Activated CD4-positive, alpha-beta T cell treated with anti-CD3 and anti-CD28 coated beads, Interleukin-2, amount 10 ng/mL, durations not matched to agents 7 days and 5 days (primary cell): ENCODE results near the gene USP20. TPM values are rescaled to one million over a fixed set of nuclear protein-coding genes. Genes with fewer than 3 reads are reported as not detected.
A peak's percentile ranks its signal among the peaks of the same experiment; 100 is the strongest.

Experiments used
- CTCF ChIA-PET: fragments of 350-600 bp; sonication (Branson Sonifier 250); formaldehyde crosslinking; loops from one replicate; lab custom pipeline; 2021; ENCODE audit warnings: antibody characterized with exemption; lab: Charles Lee
- POLR2A ChIA-PET: fragments of 350-600 bp; sonication (Branson Sonifier 250); formaldehyde crosslinking; loops from one replicate; lab custom pipeline; 2021; ENCODE audit warnings: antibody characterized with exemption; lab: Charles Lee
- DNase-seq: peaks from one replicate; pipeline ENCODE4 v3.0.0-alpha.2; 2020
- H3K27ac Mint-ChIP-seq: one replicate; pipeline ENCODE4 v1.8.0; 2021; ENCODE audit warnings: mild to moderate bottlenecking, moderate library complexity, mixed read lengths
- H3K27me3 Mint-ChIP-seq: one replicate; pipeline ENCODE4 v1.8.0; 2021; ENCODE audit warnings: mixed read lengths
- H3K36me3 Mint-ChIP-seq: one replicate; pipeline ENCODE4 v1.8.0; 2021; ENCODE audit warnings: low read depth, mixed read lengths
- H3K4me1 Mint-ChIP-seq: one replicate; pipeline ENCODE4 v1.8.0; 2021; ENCODE audit warnings: mixed read lengths
- H3K4me3 Mint-ChIP-seq: one replicate; pipeline ENCODE4 v1.8.0; 2021; ENCODE audit warnings: mild to moderate bottlenecking, moderate library complexity, mixed read lengths
- H3K9me3 Mint-ChIP-seq: one replicate; pipeline ENCODE4 v1.8.0; 2021; ENCODE audit warnings: mixed read lengths
- total RNA-seq, 2 experiments: library from RNA; stranded (reverse); gene quantifications; one replicate each; pipeline ENCODE4 v1.2.3, GENCODE V29; 2021

The USP20 gene
- total RNA-seq, 2 experiments from 2014 or later = 90.8 to 105 TPM

DNA sequence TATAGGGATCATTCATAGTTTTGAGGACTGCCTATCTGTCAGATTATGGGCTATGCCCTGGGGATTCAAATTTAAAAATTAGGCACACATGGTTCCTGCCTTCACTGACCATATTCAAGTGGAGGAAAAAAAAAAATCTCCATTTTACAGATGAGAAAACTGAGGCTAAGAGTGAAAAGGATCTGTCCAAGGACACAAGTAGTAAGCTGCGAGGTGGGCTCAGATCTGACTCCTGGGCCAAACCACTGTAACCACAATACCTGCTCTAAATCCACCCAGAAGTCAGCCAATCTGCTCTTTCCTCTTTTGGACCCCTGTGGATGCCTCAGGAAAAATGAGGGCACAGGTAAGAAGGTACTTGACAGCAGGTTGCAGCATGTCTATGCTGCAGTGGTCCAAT, 8.5 kb upstream of the USP20 start:
- no peaks in the 10 kb centered on the region for H3K27me3 Mint-ChIP-seq
- CTCF ChIA-PET = interaction anchor here (0.6 to 0.7 kb wide), 2 partner anchors 37 to 61 kb away, joined by 3 read pairs; no protein-coding TSS in a partner anchor
- H3K36me3 Mint-ChIP-seq = peaks cover 40% of the 10 kb centered on the region

DNA sequence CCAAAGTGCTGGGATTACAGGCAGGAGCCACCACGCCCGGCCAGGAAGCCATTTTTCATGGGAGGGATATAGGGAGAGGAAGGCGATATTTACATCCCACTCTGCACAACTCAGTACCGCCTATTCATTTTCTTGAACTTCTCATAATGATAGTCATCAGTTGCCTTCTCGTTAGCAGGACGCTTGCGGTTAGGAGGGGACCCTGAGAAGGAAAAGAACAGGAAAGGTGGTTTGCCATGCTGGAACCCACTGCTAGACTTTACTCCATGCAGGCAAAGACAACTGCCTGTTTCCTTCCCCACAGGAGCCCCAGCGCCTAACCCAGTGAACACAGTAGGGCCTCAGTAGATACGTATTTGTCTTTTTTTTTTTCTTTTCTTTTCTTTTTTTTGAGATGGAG, 7.2 kb upstream of the USP20 start:
- H3K4me3 Mint-ChIP-seq = no peak overlapping the region
- H3K9me3 Mint-ChIP-seq = no peaks in the 10 kb centered on the region
- POLR2A ChIA-PET = no interaction called here
- H3K4me1 Mint-ChIP-seq = peaks cover 17% of the 10 kb centered on the region
- peaks cover 36% of the 10 kb centered on the region for H3K36me3 Mint-ChIP-seq
- H3K27ac Mint-ChIP-seq = peak overlapping the region; percentile 19
- no peaks in the 10 kb centered on the region for H3K27me3 Mint-ChIP-seq
- no peak for DNase-seq
- CTCF ChIA-PET = no interaction called here

More for the DNA sequence above, 8.5 kb upstream of the USP20 start:
- no peak for DNase-seq
- no peak overlapping the region for H3K27ac Mint-ChIP-seq
- H3K4me3 Mint-ChIP-seq = no peak overlapping the region
- H3K4me1 Mint-ChIP-seq = peaks cover 24% of the 10 kb centered on the region
- H3K9me3 Mint-ChIP-seq = no peaks in the 10 kb centered on the region
- POLR2A ChIA-PET = no interaction called here

DNA sequence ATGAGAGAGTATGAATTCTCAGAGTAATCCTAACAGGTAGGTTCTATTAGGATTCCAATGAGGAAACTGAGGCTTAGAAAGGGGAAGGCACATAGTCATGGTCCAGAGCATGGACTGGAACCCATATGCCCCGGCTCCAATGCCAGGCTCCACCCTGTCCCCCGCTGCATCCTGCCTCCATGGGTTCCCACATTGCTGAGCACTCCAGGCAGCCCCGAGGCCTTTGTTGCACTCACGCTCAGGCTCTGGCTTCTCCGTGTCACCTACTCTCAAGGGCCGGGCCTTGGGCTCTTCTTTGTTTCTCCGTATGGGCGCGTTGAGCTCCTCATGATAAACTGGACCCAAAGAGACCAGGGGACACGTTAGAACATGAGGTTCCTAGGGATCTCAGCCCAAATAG, 6.3 kb upstream of the USP20 start:
- Mint-ChIP-seq H3K27me3 (no peaks in the 10 kb centered on the region), H3K27ac (no peak overlapping the region), H3K9me3 (no peaks in the 10 kb centered on the region), H3K4me3 (no peak overlapping the region), H3K36me3 (peaks cover 43% of the 10 kb centered on the region), H3K4me1 (peaks cover 26% of the 10 kb centered on the region)
- POLR2A ChIA-PET = no interaction called here
- no peak for DNase-seq
- CTCF ChIA-PET = no interaction called here

DNA sequence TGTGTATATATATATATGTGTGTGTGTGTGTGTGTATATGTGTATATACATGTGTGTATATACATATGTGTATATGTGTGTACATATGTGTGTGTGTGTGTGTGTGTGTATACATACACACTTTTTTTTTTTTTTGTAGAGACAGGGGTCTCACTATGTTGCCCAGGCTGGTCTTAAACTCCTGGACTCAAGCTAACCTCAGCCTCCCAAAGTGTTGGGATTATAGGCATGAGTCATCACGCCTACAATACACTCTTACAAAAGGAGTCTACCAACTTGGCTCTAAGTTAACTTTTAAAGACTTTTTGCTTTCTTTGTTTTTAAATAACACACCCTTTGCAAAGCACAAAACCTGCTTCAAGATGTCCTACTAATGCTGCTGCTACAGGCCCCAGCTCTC, 2.3 kb upstream of the USP20 start:
- Mint-ChIP-seq H3K36me3 (peaks cover 67% of the 10 kb centered on the region), H3K9me3 (no peaks in the 10 kb centered on the region), H3K27ac (no peak overlapping the region), H3K4me3 (peak overlapping the region; percentile 91), H3K27me3 (no peaks in the 10 kb centered on the region), H3K4me1 (peaks cover 44% of the 10 kb centered on the region)
- POLR2A ChIA-PET = no interaction called here
- CTCF ChIA-PET = interaction anchor here (1.3 to 1.7 kb wide), 3 partner anchors 12 to 52 kb away, joined by 3 to 5 read pairs (median 4); no protein-coding TSS in a partner anchor
- no peak for DNase-seq

DNA sequence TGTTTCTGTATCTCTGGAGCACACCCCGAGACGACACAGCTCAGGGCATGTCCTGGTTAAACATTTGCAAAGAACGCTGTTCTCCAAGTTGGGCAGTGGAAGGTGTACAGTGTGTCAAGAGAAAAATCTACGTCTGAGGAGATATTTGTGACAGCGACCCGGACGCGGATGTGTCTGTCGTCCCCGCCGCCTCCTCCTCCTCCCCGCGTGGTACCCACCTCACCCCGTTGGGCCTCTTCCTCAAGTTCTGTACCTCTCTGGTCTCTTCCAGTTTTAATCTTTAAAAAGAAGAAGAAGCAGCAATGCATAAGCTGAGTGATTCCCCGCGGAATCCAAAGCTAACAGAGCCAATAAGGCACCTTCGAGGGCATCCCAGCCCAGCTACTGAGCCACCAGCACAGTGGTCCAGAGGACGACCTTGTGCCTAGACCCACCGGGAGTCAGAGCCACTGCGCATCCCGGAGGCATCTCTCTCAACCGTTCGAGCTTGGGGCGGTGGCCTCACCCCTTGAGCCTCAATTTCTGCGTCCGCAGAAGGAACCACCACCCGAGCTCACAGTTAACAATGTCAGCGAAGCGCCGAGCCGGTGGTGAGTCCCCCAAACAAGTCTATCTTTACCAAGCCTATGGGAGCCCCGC, 650 bp upstream of the USP20 start:
- ChIA-PET CTCF (interaction anchor here (0.6 to 1.5 kb wide), 5 partner anchors 9 to 216 kb away, joined by 3 to 5 read pairs (median 3); no protein-coding TSS in a partner anchor), POLR2A (interaction anchor here (0.6 kb wide), 2 partner anchors 29 to 194 kb away, joined by 3 to 4 read pairs; no protein-coding TSS in a partner anchor)
- Mint-ChIP-seq H3K4me3 (peak overlapping the region; percentile 91), H3K27me3 (no peaks in the 10 kb centered on the region), H3K27ac (peak overlapping the region; percentile 94), H3K36me3 (peaks cover 61% of the 10 kb centered on the region), H3K4me1 (peaks cover 55% of the 10 kb centered on the region), H3K9me3 (no peaks in the 10 kb centered on the region)
- peak; percentile 62 for DNase-seq

DNA sequence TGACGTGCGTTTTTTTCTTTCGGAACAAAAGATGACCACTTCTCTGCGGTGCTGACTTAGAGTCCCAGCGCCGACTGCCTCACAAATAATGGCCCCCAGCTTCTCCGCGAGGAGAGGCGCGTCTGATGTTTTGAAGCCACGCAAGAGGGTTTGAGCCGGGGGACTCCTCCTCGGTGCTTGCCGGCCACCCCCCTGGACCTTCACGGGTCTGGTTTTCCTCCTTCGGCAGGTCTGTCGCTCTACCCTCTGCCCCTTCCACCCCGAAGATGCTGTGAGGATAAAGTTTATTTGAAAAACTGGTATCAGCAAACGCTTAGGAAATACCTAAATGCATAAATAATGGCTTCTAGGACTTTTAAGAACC, 584 bp downstream of the USP20 start:
- H3K4me3 Mint-ChIP-seq = peak overlapping the region; percentile 95
- no peaks in the 10 kb centered on the region for H3K9me3 Mint-ChIP-seq
- peaks cover 63% of the 10 kb centered on the region for H3K4me1 Mint-ChIP-seq
- no peaks in the 10 kb centered on the region for H3K27me3 Mint-ChIP-seq
- peaks cover 55% of the 10 kb centered on the region for H3K36me3 Mint-ChIP-seq
- H3K27ac Mint-ChIP-seq = peak overlapping the region; percentile 95
- DNase-seq = no peak
- POLR2A ChIA-PET = no interaction called here
- CTCF ChIA-PET = interaction anchor here (1.3 kb wide), 1 partner anchor 53 kb away, joined by 3 read pairs; no protein-coding TSS in a partner anchor

DNA sequence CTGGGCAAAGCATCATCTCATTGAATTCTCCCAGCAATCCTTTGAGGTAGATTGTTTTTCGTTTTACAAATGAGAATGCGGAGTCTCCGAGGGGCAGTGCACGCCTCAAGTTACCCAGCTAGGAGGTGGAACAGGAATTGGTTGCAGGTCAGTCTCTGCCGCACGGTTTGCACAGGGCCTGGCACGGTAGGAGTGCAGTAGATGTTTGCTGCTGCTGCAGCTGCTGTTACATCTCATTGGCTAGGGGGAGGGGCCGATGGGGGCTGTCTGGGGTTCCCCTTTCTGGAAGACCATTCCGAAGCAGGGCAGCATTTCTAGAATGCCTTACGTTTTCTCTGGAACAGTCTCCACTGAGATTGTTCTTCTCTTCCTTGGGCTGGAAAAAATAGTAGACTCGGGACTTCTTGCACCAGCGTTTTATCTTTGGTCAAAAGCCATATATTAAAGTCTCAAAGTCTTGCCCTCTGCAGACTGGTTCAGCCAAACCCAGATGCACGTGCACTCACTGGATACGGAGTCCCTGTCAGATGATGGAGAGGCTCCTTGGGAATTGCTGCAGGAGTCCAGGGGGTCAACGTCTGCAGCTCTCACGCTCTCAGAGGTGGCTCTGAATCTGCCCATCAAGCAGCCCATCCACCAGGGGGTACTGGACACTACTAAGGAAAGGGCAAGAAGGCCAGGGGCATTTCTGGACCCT, 1.2 kb downstream of the USP20 start:
- POLR2A ChIA-PET = no interaction called here
- peaks cover 69% of the 10 kb centered on the region for H3K4me1 Mint-ChIP-seq
- no peaks in the 10 kb centered on the region for H3K9me3 Mint-ChIP-seq
- H3K4me3 Mint-ChIP-seq = peak overlapping the region; percentile 95
- H3K36me3 Mint-ChIP-seq = peaks cover 57% of the 10 kb centered on the region
- H3K27ac Mint-ChIP-seq = peak overlapping the region; percentile 95
- DNase-seq = peak; percentile 52
- no peaks in the 10 kb centered on the region for H3K27me3 Mint-ChIP-seq
- CTCF ChIA-PET = interaction anchor here (1.3 kb wide), 2 partner anchors 24 to 52 kb away, joined by 3 read pairs; no protein-coding TSS in a partner anchor

DNA sequence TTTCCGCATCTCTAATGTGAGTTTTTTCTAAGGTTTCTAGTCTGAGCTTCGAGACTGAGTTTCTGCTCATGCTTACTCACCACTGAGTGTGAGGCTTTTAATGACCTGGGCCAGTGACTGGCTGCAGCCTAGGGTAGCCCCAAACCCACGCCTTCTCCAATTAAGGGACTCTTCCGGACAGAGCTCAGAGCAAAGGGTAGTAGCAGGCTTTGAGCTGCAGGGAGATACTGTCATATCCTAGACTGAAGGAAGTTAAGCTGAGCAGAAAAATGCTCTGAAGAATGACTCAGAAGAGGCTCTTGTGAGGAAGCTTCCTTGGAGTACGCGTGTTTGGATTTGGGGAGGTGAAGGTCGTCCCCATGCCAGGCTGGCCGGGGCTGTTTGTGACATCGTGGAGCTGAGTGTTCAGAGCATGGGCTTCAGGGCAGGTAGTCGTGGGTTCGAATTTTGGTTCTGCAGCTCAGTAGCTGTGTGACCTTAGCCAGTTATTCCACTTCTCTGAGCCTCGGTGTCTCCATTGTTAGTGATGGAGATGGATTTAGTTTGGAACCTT, 3.5 kb downstream of the USP20 start:
- no peaks in the 10 kb centered on the region for H3K9me3 Mint-ChIP-seq
- ChIA-PET CTCF (interaction anchor here (0.6 to 1.1 kb wide), 6 partner anchors 19 to 246 kb away, joined by 3 to 5 read pairs (median 4); no protein-coding TSS in a partner anchor), POLR2A (interaction anchor here (0.7 kb wide), 1 partner anchor 13 kb away, joined by 3 read pairs; no protein-coding TSS in a partner anchor)
- peaks cover 53% of the 10 kb centered on the region for H3K36me3 Mint-ChIP-seq
- peak overlapping the region; percentile 54 for H3K4me3 Mint-ChIP-seq
- H3K27ac Mint-ChIP-seq = peak overlapping the region; percentile 86
- DNase-seq = peak; percentile 39
- H3K4me1 Mint-ChIP-seq = peaks cover 68% of the 10 kb centered on the region
- no peaks in the 10 kb centered on the region for H3K27me3 Mint-ChIP-seq

DNA sequence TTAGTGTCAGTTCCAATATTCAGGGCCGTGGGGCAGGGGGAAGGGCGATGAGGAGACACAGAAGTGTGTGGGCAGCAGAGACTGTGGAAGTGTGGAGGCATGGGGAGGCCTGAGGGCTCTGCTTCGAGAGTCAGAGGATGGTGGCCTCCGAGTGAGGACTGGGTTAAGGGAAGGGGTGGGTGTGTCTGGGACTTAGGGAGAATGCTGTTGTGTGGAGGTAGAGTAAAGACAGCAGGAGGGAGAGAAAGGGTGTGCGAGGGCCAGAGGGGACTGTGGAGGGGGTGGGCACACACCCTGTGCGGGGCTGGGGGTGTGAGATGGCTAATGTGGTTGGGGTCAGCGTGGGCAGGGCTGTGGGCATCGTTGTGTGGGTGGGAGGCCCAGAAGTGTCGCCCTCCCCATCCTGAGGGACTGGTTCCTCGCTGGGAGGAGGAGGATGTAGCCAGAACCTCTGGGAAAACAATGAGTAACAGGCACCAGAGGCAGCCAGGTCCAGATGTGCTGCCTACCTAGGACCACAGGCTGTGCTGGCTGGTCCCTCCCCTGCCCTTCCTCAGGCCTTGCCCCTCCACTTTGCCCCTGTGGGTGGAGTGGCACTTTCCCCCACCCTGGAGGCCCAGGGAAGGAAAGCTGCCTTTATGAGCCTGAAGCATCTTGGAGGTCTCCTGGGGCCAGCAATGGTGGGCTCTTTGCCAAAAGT, 4.2 kb downstream of the USP20 start:
- ChIA-PET CTCF (interaction anchor here (0.6 to 1.1 kb wide), 5 partner anchors 19 to 245 kb away, joined by 3 to 5 read pairs (median 4); no protein-coding TSS in a partner anchor), POLR2A (interaction anchor here (0.7 kb wide), 1 partner anchor 12 kb away, joined by 3 read pairs; no protein-coding TSS in a partner anchor)
- Mint-ChIP-seq H3K27ac (peak overlapping the region; percentile 86), H3K36me3 (peaks cover 46% of the 10 kb centered on the region), H3K4me1 (peaks cover 63% of the 10 kb centered on the region), H3K27me3 (no peaks in the 10 kb centered on the region), H3K9me3 (no peaks in the 10 kb centered on the region), H3K4me3 (peak overlapping the region; percentile 54)
- no peak for DNase-seq

DNA sequence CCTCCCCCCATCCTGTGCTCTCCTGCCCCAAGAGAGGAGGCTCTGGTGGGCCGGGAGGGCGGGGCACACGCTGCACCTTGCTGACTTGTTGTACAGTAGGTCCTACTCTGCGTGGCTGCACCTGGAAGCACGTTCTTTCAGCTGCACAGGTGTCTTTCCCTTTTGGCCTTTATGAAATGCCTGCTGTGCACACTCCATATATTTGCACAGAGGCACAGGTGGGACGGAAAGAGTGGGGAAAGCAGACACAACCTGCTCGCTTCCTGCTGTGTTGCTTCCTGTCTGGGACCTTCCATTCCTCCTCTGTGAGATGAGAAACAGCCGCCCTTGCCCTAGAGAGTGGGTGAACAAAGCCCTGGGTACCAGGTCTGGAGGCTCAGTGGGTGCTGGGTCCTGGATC, 4.8 kb downstream of the USP20 start:
- H3K4me1 Mint-ChIP-seq = peaks cover 68% of the 10 kb centered on the region
- CTCF ChIA-PET = interaction anchor here (0.6 to 0.8 kb wide), 3 partner anchors 12 to 222 kb away, joined by 3 read pairs; no protein-coding TSS in a partner anchor
- H3K36me3 Mint-ChIP-seq = peaks cover 46% of the 10 kb centered on the region
- H3K27ac Mint-ChIP-seq = peak overlapping the region; percentile 69
- DNase-seq = no peak
- no peaks in the 10 kb centered on the region for H3K9me3 Mint-ChIP-seq
- H3K27me3 Mint-ChIP-seq = no peaks in the 10 kb centered on the region
- POLR2A ChIA-PET = no interaction called here
- H3K4me3 Mint-ChIP-seq = peak overlapping the region; percentile 22

DNA sequence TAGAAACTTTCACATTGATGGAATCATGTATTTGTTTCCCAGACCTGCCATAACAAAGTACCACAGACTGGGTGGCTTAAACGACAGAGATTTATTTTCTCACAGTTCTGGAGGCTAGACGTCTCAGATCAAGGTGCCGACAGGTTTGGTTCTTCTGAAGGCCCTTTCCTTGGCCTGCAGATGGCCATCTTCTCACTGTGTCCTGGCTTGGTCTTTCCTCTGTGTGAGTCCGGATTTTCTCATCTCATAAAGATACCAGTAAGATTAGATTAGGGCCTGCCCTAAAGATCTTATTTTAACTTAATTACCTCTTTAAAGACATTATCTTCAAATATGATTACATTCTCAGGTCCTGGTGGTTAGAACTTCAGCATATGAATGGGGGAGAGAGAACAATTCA, 5.8 kb downstream of the USP20 start:
- Mint-ChIP-seq H3K4me3 (no peak overlapping the region), H3K27ac (peak overlapping the region; percentile 50), H3K36me3 (peaks cover 47% of the 10 kb centered on the region), H3K9me3 (no peaks in the 10 kb centered on the region), H3K4me1 (peaks cover 74% of the 10 kb centered on the region), H3K27me3 (no peaks in the 10 kb centered on the region)
- POLR2A ChIA-PET = no interaction called here
- CTCF ChIA-PET = interaction anchor here (0.8 to 1.1 kb wide), 2 partner anchors 11 to 46 kb away, joined by 3 to 4 read pairs; no protein-coding TSS in a partner anchor
- no peak for DNase-seq

DNA sequence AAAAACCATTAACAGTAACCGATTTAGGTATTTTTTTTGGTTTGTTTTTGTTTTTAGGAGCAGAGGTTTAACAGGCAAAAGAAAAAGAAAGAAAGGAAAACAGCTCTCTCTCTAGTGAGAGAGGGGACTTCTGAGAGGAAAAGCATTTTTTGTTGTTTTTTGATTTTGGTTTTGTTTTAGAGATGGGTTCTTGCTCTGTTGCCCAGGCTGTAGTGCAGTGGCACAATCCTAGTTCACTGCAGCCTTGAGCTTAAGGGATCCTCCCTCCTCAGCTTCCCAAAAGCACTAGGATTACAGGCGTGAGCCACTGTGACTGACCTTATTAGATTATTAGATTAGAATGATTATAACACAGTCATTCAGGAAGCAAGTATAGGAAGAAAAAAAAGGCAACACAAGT, 10.1 kb downstream of the USP20 start:
- Mint-ChIP-seq H3K27ac (peak overlapping the region; percentile 87), H3K4me3 (no peak overlapping the region), H3K27me3 (no peaks in the 10 kb centered on the region), H3K9me3 (no peaks in the 10 kb centered on the region), H3K4me1 (peaks cover 44% of the 10 kb centered on the region), H3K36me3 (peaks cover 32% of the 10 kb centered on the region)
- ChIA-PET POLR2A (interaction anchor here (1.1 kb wide), 1 partner anchor 18 kb away, joined by 8 read pairs; no protein-coding TSS in a partner anchor), CTCF (interaction anchor here (1.6 to 1.8 kb wide), 2 partner anchors 13 to 20 kb away, joined by 3 to 4 read pairs; no protein-coding TSS in a partner anchor)
- DNase-seq = no peak
